Mesothelial cell of epicardium (in vitro differentiated cells): ENCODE measurements around the gene PSD2. TPM values are rescaled to one million over a fixed set of nuclear protein-coding genes. Genes with fewer than 3 reads are reported as not detected.

ENCODE experiments used
- DNase-seq, 2 experiments: peaks; one replicate each; pipeline ENCODE4 v3.0.0; 2021; ENCODE audit warnings: low spot score in 2 of 2; ENCODE audit not compliant: unreplicated experiment in 2 of 2
- H3K27ac Mint-ChIP-seq: 2 replicates; pipeline ENCODE4 v1.8.0; 2021; ENCODE audit warnings: mixed read lengths
- H3K27me3 Mint-ChIP-seq: 2 replicates; pipeline ENCODE4 v1.8.0; 2021; ENCODE audit warnings: low read depth, mixed read lengths
- H3K36me3 Mint-ChIP-seq: 2 replicates; pipeline ENCODE4 v1.8.0; 2021; ENCODE audit warnings: mixed read lengths
- H3K4me1 Mint-ChIP-seq: 2 replicates; pipeline ENCODE4 v1.8.0; 2021; ENCODE audit warnings: mixed read lengths
- H3K4me3 Mint-ChIP-seq: 2 replicates; pipeline ENCODE4 v1.8.0; 2021; ENCODE audit warnings: mild to moderate bottlenecking, moderate library complexity, mixed read lengths
- H3K9me3 Mint-ChIP-seq: 2 replicates; pipeline ENCODE4 v1.8.0; 2021; ENCODE audit warnings: mixed read lengths
- total RNA-seq: library from RNA; stranded (reverse); gene quantifications from 3 replicates; pipeline ENCODE4 v1.2.1, GENCODE V29; 2021
- TF ChIP-seq, protein P1 (sequence below): fragments of 200-600 bp; sonication (generic); IDR thresholded peaks from one replicate; pipeline ENCODE4 v1.5.0; 2021; ENCODE audit warnings: antibody characterized with exemption; ENCODE audit not compliant: unreplicated experiment

PSD2 gene
- total RNA-seq, 1 donor from 2014 or later: 0.78 TPM

GRCh38 chr5:139833525-139833924 lies 37.9 kb downstream of the PSD2 start:
- peaks cover 9% of the 10 kb centered on the region for H3K9me3 Mint-ChIP-seq
- TF ChIP-seq, protein P1, sequence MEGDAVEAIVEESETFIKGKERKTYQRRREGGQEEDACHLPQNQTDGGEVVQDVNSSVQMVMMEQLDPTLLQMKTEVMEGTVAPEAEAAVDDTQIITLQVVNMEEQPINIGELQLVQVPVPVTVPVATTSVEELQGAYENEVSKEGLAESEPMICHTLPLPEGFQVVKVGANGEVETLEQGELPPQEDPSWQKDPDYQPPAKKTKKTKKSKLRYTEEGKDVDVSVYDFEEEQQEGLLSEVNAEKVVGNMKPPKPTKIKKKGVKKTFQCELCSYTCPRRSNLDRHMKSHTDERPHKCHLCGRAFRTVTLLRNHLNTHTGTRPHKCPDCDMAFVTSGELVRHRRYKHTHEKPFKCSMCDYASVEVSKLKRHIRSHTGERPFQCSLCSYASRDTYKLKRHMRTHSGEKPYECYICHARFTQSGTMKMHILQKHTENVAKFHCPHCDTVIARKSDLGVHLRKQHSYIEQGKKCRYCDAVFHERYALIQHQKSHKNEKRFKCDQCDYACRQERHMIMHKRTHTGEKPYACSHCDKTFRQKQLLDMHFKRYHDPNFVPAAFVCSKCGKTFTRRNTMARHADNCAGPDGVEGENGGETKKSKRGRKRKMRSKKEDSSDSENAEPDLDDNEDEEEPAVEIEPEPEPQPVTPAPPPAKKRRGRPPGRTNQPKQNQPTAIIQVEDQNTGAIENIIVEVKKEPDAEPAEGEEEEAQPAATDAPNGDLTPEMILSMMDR: no peak
- H3K4me3 Mint-ChIP-seq: no peak overlapping the region
- H3K27me3 Mint-ChIP-seq: peaks cover 76% of the 10 kb centered on the region
- no peak overlapping the region for H3K27ac Mint-ChIP-seq
- H3K36me3 Mint-ChIP-seq: no peaks in the 10 kb centered on the region
- no peaks in the 10 kb centered on the region for H3K4me1 Mint-ChIP-seq
- DNase-seq: no peak

GRCh38 chr5:139835656-139836055 lies 40.0 kb downstream of the PSD2 start:
- H3K27ac Mint-ChIP-seq: no peak overlapping the region
- no peak overlapping the region for H3K4me3 Mint-ChIP-seq
- H3K27me3 Mint-ChIP-seq: peaks cover 76% of the 10 kb centered on the region
- H3K36me3 Mint-ChIP-seq: no peaks in the 10 kb centered on the region
- DNase-seq: no peak
- no peaks in the 10 kb centered on the region for H3K4me1 Mint-ChIP-seq
- TF ChIP-seq, protein P1: no peak
- H3K9me3 Mint-ChIP-seq: no peaks in the 10 kb centered on the region

GRCh38 chr5:139836469-139837208 lies 41.0 kb downstream of the PSD2 start:
- TF ChIP-seq, protein P1: no peak
- Mint-ChIP-seq H3K4me1 (no peaks in the 10 kb centered on the region), H3K27me3 (peaks cover 77% of the 10 kb centered on the region), H3K27ac (no peak overlapping the region), H3K9me3 (no peaks in the 10 kb centered on the region), H3K36me3 (no peaks in the 10 kb centered on the region), H3K4me3 (no peak overlapping the region)
- DNase-seq: no peak

GRCh38 chr5:139837711-139838380 lies 42.2 kb downstream of the PSD2 start:
- no peak overlapping the region for H3K27ac Mint-ChIP-seq
- no peaks in the 10 kb centered on the region for H3K36me3 Mint-ChIP-seq
- no peak for DNase-seq
- peaks cover 76% of the 10 kb centered on the region for H3K27me3 Mint-ChIP-seq
- no peak overlapping the region for H3K4me3 Mint-ChIP-seq
- no peaks in the 10 kb centered on the region for H3K9me3 Mint-ChIP-seq
- H3K4me1 Mint-ChIP-seq: no peaks in the 10 kb centered on the region
- TF ChIP-seq, protein P1: no peak

DNA sequence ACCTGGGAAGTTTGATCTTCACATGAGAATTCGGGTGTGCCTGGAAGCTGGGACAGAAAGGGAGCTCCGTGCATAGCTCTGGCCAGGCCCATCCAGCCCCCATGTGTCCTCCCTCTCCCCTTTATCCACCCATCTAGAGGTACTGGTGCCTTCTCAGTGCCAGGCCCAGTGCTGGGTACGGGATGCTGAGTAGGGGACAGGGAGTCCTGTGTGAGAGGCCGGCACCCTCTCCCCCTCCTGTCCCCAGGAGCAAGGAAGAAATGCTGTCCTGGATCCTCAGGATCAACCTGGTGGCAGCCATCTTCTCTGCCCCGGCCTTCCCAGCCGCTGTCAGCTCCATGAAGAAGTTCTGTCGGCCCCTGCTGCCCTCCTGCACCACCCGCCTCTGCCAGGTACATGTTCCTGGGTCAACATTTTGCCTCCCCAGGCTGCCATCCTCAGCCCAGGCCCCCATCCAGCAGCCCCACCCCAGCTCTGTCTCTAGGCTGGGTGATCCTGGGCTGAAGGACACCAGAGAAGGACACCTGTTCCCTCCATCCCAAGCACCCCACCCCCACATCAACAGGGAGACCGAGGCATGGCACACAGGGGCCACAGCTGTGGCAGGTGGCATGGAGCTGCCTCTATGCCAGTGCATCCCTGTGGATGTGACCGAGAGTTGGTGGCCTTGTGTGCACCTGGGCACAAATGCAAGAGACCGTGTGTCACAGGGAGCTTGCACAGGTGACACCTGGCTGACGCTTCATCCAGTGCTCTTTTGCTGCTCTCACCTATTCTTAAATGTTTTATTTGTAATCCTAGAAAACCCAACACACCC lies 43.0 kb downstream of the PSD2 start:
- no peaks in the 10 kb centered on the region for H3K9me3 Mint-ChIP-seq
- H3K27ac Mint-ChIP-seq: no peak overlapping the region
- H3K4me3 Mint-ChIP-seq: no peak overlapping the region
- H3K27me3 Mint-ChIP-seq: peaks cover 74% of the 10 kb centered on the region
- H3K36me3 Mint-ChIP-seq: no peaks in the 10 kb centered on the region
- TF ChIP-seq, protein P1: no peak
- DNase-seq: no peak
- no peaks in the 10 kb centered on the region for H3K4me1 Mint-ChIP-seq
